ENCODE results near the gene BMERB1. TPM values are rescaled to one million over a fixed set of nuclear protein-coding genes. Genes with fewer than 3 reads are reported as not detected.

BMERB1 gene
- total RNA-seq, 2 donors from 2014 or later, result 55.0 to 55.3 TPM

- no peak for DNase-seq (ENCODE audit: low spot score)
- no peaks in the 10 kb centered on the region for H3K27me3 ChIP-seq
- H3K4me1 ChIP-seq, result peaks cover 0 to 21% of the 10 kb centered on the region in 2 donors
- no peaks in the 10 kb centered on the region for H3K9me3 ChIP-seq
- H3K36me3 ChIP-seq, result no peaks in the 10 kb centered on the region
- H3K27ac ChIP-seq, result no peak overlapping the region
- no peak overlapping the region for H3K4me3 ChIP-seq
- TF ChIP-seq CTCF (IDR thresholded peaks at IDR 0.05), result no peak
Measured at GRCh38 chr16:15524966-15525365, 90.6 kb downstream of the BMERB1 start.

- H3K36me3 ChIP-seq, result no peaks in the 10 kb centered on the region
- H3K4me3 ChIP-seq, result no peak overlapping the region
- H3K9me3 ChIP-seq, result no peaks in the 10 kb centered on the region
- DNase-seq (ENCODE audit: low spot score), result no peak
- no peak for TF ChIP-seq CTCF (IDR thresholded peaks at IDR 0.05)
- peaks cover 0 to 19% of the 10 kb centered on the region in 2 donors for H3K4me1 ChIP-seq
- no peaks in the 10 kb centered on the region for H3K27me3 ChIP-seq
- H3K27ac ChIP-seq, result no peak overlapping the region
Measured at GRCh38 chr16:15526097-15526496, 91.7 kb downstream of the BMERB1 start.

GRCh38 chr16:15526731-15527130, 92.3 kb downstream of the BMERB1 start:
- Histone ChIP-seq H3K27me3 (no peaks in the 10 kb centered on the region), H3K36me3 (no peaks in the 10 kb centered on the region), H3K9me3 (no peaks in the 10 kb centered on the region), H3K27ac (no peak overlapping the region), H3K4me3 (no peak overlapping the region), H3K4me1 (peaks cover 0 to 12% of the 10 kb centered on the region in 2 donors)
- DNase-seq (ENCODE audit: low spot score), result no peak
- TF ChIP-seq CTCF (IDR thresholded peaks at IDR 0.05), result no peak

GRCh38 chr16:15529673-15530072, 95.3 kb downstream of the BMERB1 start:
- H3K4me3 ChIP-seq, result no peak overlapping the region
- no peak for TF ChIP-seq CTCF (IDR thresholded peaks at IDR 0.05)
- no peaks in the 10 kb centered on the region for H3K4me1 ChIP-seq
- H3K36me3 ChIP-seq, result no peaks in the 10 kb centered on the region
- no peaks in the 10 kb centered on the region for H3K27me3 ChIP-seq
- DNase-seq (ENCODE audit: low spot score), result no peak
- no peaks in the 10 kb centered on the region for H3K9me3 ChIP-seq
- no peak overlapping the region for H3K27ac ChIP-seq

- DNase-seq (ENCODE audit: low spot score), result no peak
Measured at GRCh38 chr16:15530085-15530484, 95.7 kb downstream of the BMERB1 start.

More at GRCh38 chr16:15530085-15530484, 95.7 kb downstream of the BMERB1 start:
- H3K27me3 ChIP-seq, result no peaks in the 10 kb centered on the region
- no peak overlapping the region for H3K27ac ChIP-seq
- H3K4me3 ChIP-seq, result no peak overlapping the region
- H3K36me3 ChIP-seq, result no peaks in the 10 kb centered on the region
- no peaks in the 10 kb centered on the region for H3K4me1 ChIP-seq
- no peak for TF ChIP-seq CTCF (IDR thresholded peaks at IDR 0.05)
- H3K9me3 ChIP-seq, result no peaks in the 10 kb centered on the region
